Heart right ventricle (tissue), 16 donors: Measurements from ENCODE around the gene ITGA1. TPM values are rescaled to one million over a fixed set of nuclear protein-coding genes. Genes with fewer than 3 reads are reported as not detected.

Experiments
- ATAC-seq, 8 donors: fragments of 200-7000 bp; cut with Tn5 transposase; one replicate each; pipeline ENCODE4 v1.9.1; 2020; ENCODE audit warnings: mild to moderate bottlenecking in 8 of 8, moderate library complexity in 8 of 8, moderate number of reproducible peaks in 1 of 8
- DNase-seq, 2 donors: peaks; one replicate each; pipeline ENCODE4 v3.0.0-alpha.2; 2020
- H3K27ac ChIP-seq, 10 donors: fragments of 200-600 bp; sonication (generic) in 2 of 10; one replicate each; pipeline versions ENCODE4 v1.5.0 to v1.8.0; 2020 to 2022; ENCODE audit warnings: mild to moderate bottlenecking in 3 of 10
- H3K27me3 ChIP-seq, 7 donors: fragments of 200-600 bp; one replicate each; pipeline ENCODE4 v1.8.0; 2021 to 2022; ENCODE audit warnings: mild to moderate bottlenecking in 2 of 7
- H3K36me3 ChIP-seq, 9 donors: fragments of 200-600 bp; sonication (generic) in 1 of 9; one replicate each; pipeline versions ENCODE4 v1.5.0 to v1.8.0; 2020 to 2022; ENCODE audit warnings: mild to moderate bottlenecking in 2 of 9
- H3K4me1 ChIP-seq, 9 donors: fragments of 200-600 bp; sonication (generic) in 1 of 9; one replicate each; pipeline versions ENCODE4 v1.5.0 to v1.8.0; 2020 to 2022; ENCODE audit warnings: mild to moderate bottlenecking in 4 of 9
- H3K4me3 ChIP-seq, 10 donors: fragments of 200-600 bp; sonication (generic) in 2 of 10; one replicate each; pipeline versions ENCODE4 v1.5.0 to v1.8.0; 2020 to 2022; ENCODE audit warnings: mild to moderate bottlenecking in 7 of 10, moderate library complexity in 2 of 10
- H3K9me3 ChIP-seq, 11 donors: fragments of 200-600 bp in 10 of 11; sonication (generic) in 2 of 11; one replicate each; pipeline versions ENCODE4 v1.5.0 to v1.8.0; 2013 to 2022; ENCODE audit warnings: mild to moderate bottlenecking in 2 of 11, control low read depth in 1 of 11, moderate library complexity in 1 of 11
- CTCF ChIP-seq, 9 donors: fragments of 200-600 bp; sonication (generic) in 2 of 9; IDR thresholded peaks; one replicate each; pipeline versions ENCODE4 v1.5.0 to v1.8.0; 2021 to 2022; ENCODE audit warnings: antibody characterized with exemption in 9 of 9, mild to moderate bottlenecking in 5 of 9, moderate library complexity in 1 of 9
- WGBS, 2 donors: extraction: QIAGEN DNeasy Blood & Tissue Kit; methylation state at CpG; one replicate each; pipeline ENCODE4 v1.1.7; 2013; ENCODE audit warnings: inconsistent platforms in 1 of 2; 5-methylcytosine and 5-hydroxymethylcytosine counted together
- intact Hi-C, 10 donors: fragments of 100-400 bp; cut with DNase I; formaldehyde crosslinking; loops; one replicate each; pipeline versions ENCODE4 v1.11.1 to v1.14.2; 2022
- polyA plus RNA-seq, 2 donors: library from polyadenylated mRNA; stranded (reverse); fragments of 200-250 nt; gene quantifications; one replicate each; pipeline ENCODE4 v1.2.3, GENCODE V29; 2013
- total RNA-seq, 10 donors: library from RNA; stranded (reverse); fragmentation: NEBNext Ultra II Directional in 3 of 10; extraction: Animal tissue kit (Norgen Biotek cat#: 25700) in 3 of 10; gene quantifications; one replicate each; pipeline versions ENCODE4 v1.2.1 to v1.2.4, GENCODE V29; 2021 to 2023
- donor health status: Arrhythmogenic right ventricular cardiomyopathy.
- donor health status: ischemic (EF 13 %, LVEDD 7.1; RV severe dilation, severe dysfunction).
- donor health status: healthy with polysubstance abuse.
- donor health status: DM: no; HTN: yes; CAD: no.
- donor health status: DM: no; HTN: no; CAD: no.
- donor health status: ischemic (EF 25% LVEDD 6.9; RV normal size, moderate dysfunction).
- donor health status: ischemic (EF 25% LVEDD 5.7; RV mildly dilated, moderate dysfunction).
- donor health status: healthy.
- donor health status: DM: yes; HTN: yes; CAD: no.
- donor health status: Ischemic cardiomyopathy.
- donor health status: ischemic (EF 35%, LVEDD 5.7; RV mildly dilated, moderate dysfunction).
- donor health status: nonischemic (EF 11% LVEDD 7.7; RV severe dilation, severe dysfunction).
- donor health status: DM: yes; HTN: yes; CAD: no.
- donor health status: PGD.
- donor health status: ischemic (EF 29% LVEDD 5.4; RV normal size, mild dysfunction).
- donor health status: nonischemic (EF 23%, LVEDD 6.1; RV moderate dilation, normal function).

Gene ITGA1
- total and polyA plus RNA-seq, 12 donors, result 7.7 to 48.2 (median 24.3) TPM

- no peak for TF ChIP-seq CTCF (IDR thresholded peaks at IDR 0.05)
- Histone ChIP-seq H3K27me3 (no peaks in the 10 kb centered on the region), H3K4me1 (peaks cover 0 to 91% (median 32%) of the 10 kb centered on the region in 9 donors), H3K9me3 (no peaks in the 10 kb centered on the region), H3K36me3 (peaks cover 0 to under 1% (median 0%) of the 10 kb centered on the region in 9 donors), H3K4me3 (no peak overlapping the region), H3K27ac (peak overlapping the region in 6 of 10 donors; percentile 24 to 97 (median 92))
- no peak for DNase-seq
- ATAC-seq, result no peak
- intact Hi-C loops, result loop anchor here in 3 of 10 donors (10.0 kb wide), 2 partner anchors 99 to 119 kb away; no protein-coding TSS in a partner anchor
These were observed 8.3 kb downstream of the ITGA1 start for GRCh38 chr5:52796031-52796430.

GRCh38 chr5:52796516-52797103 is 8.9 kb downstream of the ITGA1 start:
- intact Hi-C loops, result loop anchor here in 3 of 10 donors (10.0 kb wide), 2 partner anchors 98 to 118 kb away; no protein-coding TSS in a partner anchor
- ATAC-seq (no peak), DNase-seq (no peak)
- peak overlapping the region in 7 of 10 donors; percentile 13 to 97 (median 90) for H3K27ac ChIP-seq
- TF ChIP-seq CTCF (IDR thresholded peaks at IDR 0.05), result no peak
- H3K4me1 ChIP-seq, result peaks cover 0 to 91% (median 37%) of the 10 kb centered on the region in 9 donors
- no peak overlapping the region for H3K4me3 ChIP-seq
- no peaks in the 10 kb centered on the region for H3K9me3 ChIP-seq
- WGBS, 2 donors, result 65 to 74% methylated on average over 2 of the region's 2 CpGs
- H3K27me3 ChIP-seq, result no peaks in the 10 kb centered on the region
- H3K36me3 ChIP-seq, result peaks cover 0 to 5% (median 0%) of the 10 kb centered on the region in 9 donors

GRCh38 chr5:52798938-52799337 is 11.2 kb downstream of the ITGA1 start:
- H3K4me3 ChIP-seq, result peak overlapping the region; percentile 56 to 80 (median 68)
- ATAC-seq, result no peak
- H3K27ac ChIP-seq, result peak overlapping the region; percentile 77 to 97 (median 94)
- no peak for DNase-seq
- peaks cover 0 to 27% (median 0%) of the 10 kb centered on the region in 9 donors for H3K36me3 ChIP-seq
- H3K27me3 ChIP-seq, result no peaks in the 10 kb centered on the region
- intact Hi-C loops, result loop anchor here in 3 of 10 donors (10.0 kb wide), 2 partner anchors 96 to 116 kb away; no protein-coding TSS in a partner anchor
- no peaks in the 10 kb centered on the region for H3K9me3 ChIP-seq
- 9 to 16% methylated on average over 3 of the region's 3 CpGs for WGBS, 2 donors
- peaks cover 0 to 91% (median 60%) of the 10 kb centered on the region in 9 donors for H3K4me1 ChIP-seq
- TF ChIP-seq CTCF (IDR thresholded peaks at IDR 0.05), result no peak

DNA sequence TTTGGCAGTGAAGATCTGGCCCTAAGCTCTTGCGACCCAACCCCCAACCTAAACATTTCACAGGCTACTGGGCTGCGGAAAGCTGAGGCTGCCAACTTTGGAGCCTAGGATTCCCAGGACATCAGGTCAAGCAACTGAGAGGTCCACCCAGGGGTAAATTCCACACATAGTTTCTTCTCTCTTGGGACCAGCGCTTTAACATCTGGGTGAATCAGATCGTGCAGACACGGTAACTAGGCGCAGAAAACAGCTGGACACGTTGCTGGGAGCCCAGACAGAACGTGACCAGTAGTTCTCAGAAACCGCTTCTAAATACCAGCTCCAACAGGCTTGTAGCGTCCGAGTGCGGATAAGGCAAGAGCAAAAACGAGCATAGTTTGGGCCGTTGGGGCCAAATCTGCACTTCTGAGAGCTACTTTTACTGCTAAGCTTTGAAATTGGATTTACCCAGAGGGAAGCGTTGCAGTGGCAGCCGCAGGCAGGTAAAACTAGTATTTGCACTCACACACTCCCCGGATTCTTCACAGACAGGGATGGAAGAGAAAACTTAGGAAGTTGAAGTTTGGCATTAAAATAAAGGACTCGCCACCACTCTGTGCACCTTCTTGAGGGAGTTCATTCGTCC is 11.8 kb downstream of the ITGA1 start:
- H3K4me1 ChIP-seq, result peaks cover 0 to 94% (median 66%) of the 10 kb centered on the region in 9 donors
- no peaks in the 10 kb centered on the region for H3K27me3 ChIP-seq
- WGBS, 2 donors, result 1% methylated on average over 19 of the region's 19 CpGs
- intact Hi-C loops, result loop anchor here in 3 of 10 donors (10.0 kb wide), 2 partner anchors 95 to 115 kb away; no protein-coding TSS in a partner anchor
- DNase-seq (peak; percentile 28 to 64), ATAC-seq (peak; percentile 24 to 55 (median 32))
- peak overlapping the region; percentile 77 to 97 (median 94) for H3K27ac ChIP-seq
- no peaks in the 10 kb centered on the region for H3K9me3 ChIP-seq
- H3K36me3 ChIP-seq, result peaks cover 0 to 33% (median 0%) of the 10 kb centered on the region in 9 donors
- peak overlapping the region; percentile 56 to 80 (median 68) for H3K4me3 ChIP-seq
- TF ChIP-seq CTCF (IDR thresholded peaks at IDR 0.05), result no peak
